ENCODE data around the gene ABCC3.

Gene ABCC3

DNA sequence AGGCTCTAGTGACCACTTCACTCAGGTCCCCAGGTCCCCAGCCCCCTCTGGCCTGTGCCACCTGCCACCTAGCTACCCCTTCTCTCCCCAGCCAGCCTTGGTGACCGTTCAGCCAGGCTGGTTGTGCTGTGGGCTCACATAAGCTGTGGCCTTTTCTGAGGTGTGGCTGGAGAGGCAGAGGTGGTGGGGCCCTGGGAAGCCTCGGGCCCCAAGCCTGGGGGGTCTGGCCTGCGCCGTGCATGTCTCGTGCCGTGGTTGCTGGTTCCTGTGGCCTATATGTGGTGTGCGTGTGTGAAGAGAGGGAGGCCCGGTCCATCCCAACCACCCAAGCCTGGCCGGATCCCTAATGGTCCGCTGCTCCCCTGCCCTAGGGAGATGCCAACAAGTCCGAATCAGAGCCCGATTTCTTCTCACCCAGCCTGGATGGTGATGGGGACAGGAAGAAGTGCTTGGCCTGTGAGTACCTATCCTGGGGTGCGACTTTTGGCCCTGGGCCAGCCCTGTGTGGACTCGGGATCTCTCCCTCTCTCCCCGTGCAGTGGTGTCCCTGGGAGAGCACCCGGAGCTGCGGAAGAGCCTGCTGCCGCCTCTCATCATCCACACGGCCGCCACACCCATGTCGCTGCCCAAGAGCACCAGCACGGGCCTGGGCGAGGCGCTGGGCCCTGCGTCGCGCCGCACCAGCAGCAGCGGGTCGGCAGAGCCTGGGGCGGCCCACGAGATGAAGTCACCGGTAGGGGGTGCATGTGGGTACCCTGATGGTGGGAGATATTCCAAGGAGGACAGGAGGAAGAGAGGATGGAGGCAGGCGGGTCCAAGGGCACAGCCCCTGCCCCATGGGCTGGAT, 38.3 kb upstream of the ABCC3 start:
- no peak overlapping the region for H3K18ac ChIP-seq (ENCODE audit: low read depth in 1 of 2, low read length in 2 of 2)
- no peaks in the 10 kb centered on the region for H3K9me3 ChIP-seq (ENCODE audit: control insufficient read depth, low read length)
- no peaks in the 10 kb centered on the region for H3K79me1 ChIP-seq (replicated peaks; ENCODE audit: low read length, poor library complexity, severe bottlenecking)
- H3K27ac ChIP-seq (ENCODE audit: low read length, poor library complexity, severe bottlenecking): no peak overlapping the region
- H4K91ac ChIP-seq (ENCODE audit: low read length): peak overlapping the region; percentile 37
- no peak overlapping the region for H2BK5ac ChIP-seq (ENCODE audit: low read depth, low read length, poor library complexity, severe bottlenecking)
- WGBS: 57% methylated on average over 34 of the region's 34 CpGs
- no peak overlapping the region for H2BK15ac ChIP-seq (ENCODE audit: low read depth, poor library complexity, severe bottlenecking)
- H3K23ac ChIP-seq (ENCODE audit: low read length in 2 of 2): no peak overlapping the region
- H3K4me3 ChIP-seq (ENCODE audit: insufficient read depth in 1 of 2, low read depth in 1 of 2, low read length in 2 of 2): no peak overlapping the region
- no peak overlapping the region for H3K14ac ChIP-seq (ENCODE audit: low read length in 2 of 2)
- no peaks in the 10 kb centered on the region for H3K36me3 ChIP-seq (ENCODE audit: control insufficient read depth in 1 of 2, insufficient read depth in 2 of 2, low read depth in 1 of 2, low read length in 2 of 2)
- no peak overlapping the region for H3K9ac ChIP-seq (ENCODE audit: low read length)
- peak overlapping the region; percentile 62 for H4K8ac ChIP-seq (ENCODE audit: low read length)
- H3K4me2 ChIP-seq (ENCODE audit: low read length, poor library complexity, severe bottlenecking): no peak overlapping the region
- H2BK12ac ChIP-seq (ENCODE audit: low read length in 2 of 2): no peak overlapping the region
- DNase-seq: peak; percentile 39
- no peak overlapping the region for H3K4ac ChIP-seq (ENCODE audit: low read depth in 1 of 2, low read length in 2 of 2)
- no peak overlapping the region for H2AFZ ChIP-seq (ENCODE audit: low read depth, low read length)
- no peak overlapping the region for H2BK120ac ChIP-seq (ENCODE audit: low read depth, low read length)
- H3K4me1 ChIP-seq (ENCODE audit: control insufficient read depth, insufficient read depth, low read depth, low read length): peaks cover 3% of the 10 kb centered on the region
- peaks cover 0 to 28% of the 10 kb centered on the region in 2 experiments for H3K27me3 ChIP-seq (ENCODE audit: control insufficient read depth in 1 of 2, insufficient read depth in 1 of 2, low read length in 2 of 2)
- H2AK5ac ChIP-seq (ENCODE audit: low read length, severe bottlenecking): no peak overlapping the region

GRCh38 chr17:50598487-50598886, 36.2 kb upstream of the ABCC3 start:
- Histone ChIP-seq H3K9ac (ENCODE audit: low read length) (no peak overlapping the region), H3K79me1 (replicated peaks; ENCODE audit: low read length, poor library complexity, severe bottlenecking) (no peaks in the 10 kb centered on the region), H3K4me1 (ENCODE audit: control insufficient read depth, insufficient read depth, low read depth, low read length) (peaks cover 1% of the 10 kb centered on the region), H3K4me3 (ENCODE audit: insufficient read depth in 1 of 2, low read depth in 1 of 2, low read length in 2 of 2) (no peak overlapping the region), H3K27ac (ENCODE audit: low read length, poor library complexity, severe bottlenecking) (no peak overlapping the region), H2BK5ac (ENCODE audit: low read depth, low read length, poor library complexity, severe bottlenecking) (no peak overlapping the region), H2AK5ac (ENCODE audit: low read length, severe bottlenecking) (no peak overlapping the region), H3K36me3 (ENCODE audit: control insufficient read depth in 1 of 2, insufficient read depth in 2 of 2, low read depth in 1 of 2, low read length in 2 of 2) (no peaks in the 10 kb centered on the region), H2AFZ (ENCODE audit: low read depth, low read length) (no peak overlapping the region), H2BK12ac (ENCODE audit: low read length in 2 of 2) (no peak overlapping the region), H3K27me3 (ENCODE audit: control insufficient read depth in 1 of 2, insufficient read depth in 1 of 2, low read length in 2 of 2) (peaks cover 14 to 22% of the 10 kb centered on the region in 2 experiments), H3K9me3 (ENCODE audit: control insufficient read depth, low read length) (no peaks in the 10 kb centered on the region), H3K18ac (ENCODE audit: low read depth in 1 of 2, low read length in 2 of 2) (no peak overlapping the region), H3K4me2 (ENCODE audit: low read length, poor library complexity, severe bottlenecking) (no peak overlapping the region), H4K8ac (ENCODE audit: low read length) (no peak overlapping the region), H3K4ac (ENCODE audit: low read depth in 1 of 2, low read length in 2 of 2) (no peak overlapping the region), H2BK120ac (ENCODE audit: low read depth, low read length) (no peak overlapping the region), H4K91ac (ENCODE audit: low read length) (no peak overlapping the region), H3K23ac (ENCODE audit: low read length in 2 of 2) (no peak overlapping the region), H3K14ac (ENCODE audit: low read length in 2 of 2) (no peak overlapping the region), H2BK15ac (ENCODE audit: low read depth, poor library complexity, severe bottlenecking) (no peak overlapping the region)
- no peak for DNase-seq
- 84% methylated on average over 4 of the region's 5 CpGs for WGBS

- no peaks in the 10 kb centered on the region for H3K79me1 ChIP-seq (replicated peaks; ENCODE audit: low read length, poor library complexity, severe bottlenecking)
- H3K18ac ChIP-seq (ENCODE audit: low read depth in 1 of 2, low read length in 2 of 2): no peak overlapping the region
- no peak overlapping the region for H4K91ac ChIP-seq (ENCODE audit: low read length)
- no peak overlapping the region for H2BK12ac ChIP-seq (ENCODE audit: low read length in 2 of 2)
- peaks cover 3% of the 10 kb centered on the region for H3K4me1 ChIP-seq (ENCODE audit: control insufficient read depth, insufficient read depth, low read depth, low read length)
- no peak overlapping the region for H2AK5ac ChIP-seq (ENCODE audit: low read length, severe bottlenecking)
- no peak overlapping the region for H3K4me3 ChIP-seq (ENCODE audit: insufficient read depth in 1 of 2, low read depth in 1 of 2, low read length in 2 of 2)
- no peak overlapping the region for H2BK120ac ChIP-seq (ENCODE audit: low read depth, low read length)
- H3K4ac ChIP-seq (ENCODE audit: low read depth in 1 of 2, low read length in 2 of 2): no peak overlapping the region
- H3K27me3 ChIP-seq (ENCODE audit: control insufficient read depth in 1 of 2, insufficient read depth in 1 of 2, low read length in 2 of 2): peaks cover 17 to 22% of the 10 kb centered on the region in 2 experiments
- no peak overlapping the region for H2AFZ ChIP-seq (ENCODE audit: low read depth, low read length)
- no peak overlapping the region for H3K4me2 ChIP-seq (ENCODE audit: low read length, poor library complexity, severe bottlenecking)
- no peak for DNase-seq
- H2BK15ac ChIP-seq (ENCODE audit: low read depth, poor library complexity, severe bottlenecking): no peak overlapping the region
- H3K27ac ChIP-seq (ENCODE audit: low read length, poor library complexity, severe bottlenecking): no peak overlapping the region
- no peaks in the 10 kb centered on the region for H3K9me3 ChIP-seq (ENCODE audit: control insufficient read depth, low read length)
- no peak overlapping the region for H3K9ac ChIP-seq (ENCODE audit: low read length)
- no peak overlapping the region for H3K23ac ChIP-seq (ENCODE audit: low read length in 2 of 2)
- 86% methylated on average over 15 of the region's 15 CpGs for WGBS
- no peak overlapping the region for H2BK5ac ChIP-seq (ENCODE audit: low read depth, low read length, poor library complexity, severe bottlenecking)
- H4K8ac ChIP-seq (ENCODE audit: low read length): no peak overlapping the region
- H3K36me3 ChIP-seq (ENCODE audit: control insufficient read depth in 1 of 2, insufficient read depth in 2 of 2, low read depth in 1 of 2, low read length in 2 of 2): no peaks in the 10 kb centered on the region
- no peak overlapping the region for H3K14ac ChIP-seq (ENCODE audit: low read length in 2 of 2)
Measured at GRCh38 chr17:50599606-50600005, 35.1 kb upstream of the ABCC3 start.

DNA sequence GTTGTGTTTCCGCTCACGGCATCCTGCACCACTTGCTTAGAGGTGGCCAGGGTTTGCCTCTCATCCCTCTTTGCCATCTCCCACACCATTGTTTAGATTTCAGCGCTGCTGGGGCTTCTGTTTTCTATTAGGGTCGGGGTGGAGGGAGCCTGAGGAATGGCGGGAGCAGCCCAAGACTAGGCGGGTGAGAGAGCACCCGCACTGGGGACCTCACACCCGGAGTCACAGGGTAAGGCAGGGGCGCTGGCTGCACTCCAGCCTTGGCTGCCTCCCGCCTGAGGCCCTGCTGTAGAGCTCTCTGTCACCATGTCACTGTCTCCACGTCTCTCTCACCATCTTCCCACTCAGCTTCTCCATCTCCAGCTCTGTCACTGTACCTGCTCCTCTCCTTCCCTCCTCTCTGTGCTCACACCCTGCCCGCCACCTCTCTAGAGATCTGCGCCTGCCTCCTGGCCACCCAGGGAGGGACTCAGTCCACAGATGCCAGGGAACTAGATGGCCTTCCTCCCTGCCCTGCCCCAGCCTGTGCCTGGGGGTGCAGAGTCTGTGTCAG, 32.8 kb upstream of the ABCC3 start:
- H3K9ac ChIP-seq (ENCODE audit: low read length): no peak overlapping the region
- H2BK5ac ChIP-seq (ENCODE audit: low read depth, low read length, poor library complexity, severe bottlenecking): no peak overlapping the region
- no peak overlapping the region for H3K4me2 ChIP-seq (ENCODE audit: low read length, poor library complexity, severe bottlenecking)
- H3K27me3 ChIP-seq (ENCODE audit: control insufficient read depth in 1 of 2, insufficient read depth in 1 of 2, low read length in 2 of 2): peaks cover 28 to 34% of the 10 kb centered on the region in 2 experiments
- no peak overlapping the region for H2AK5ac ChIP-seq (ENCODE audit: low read length, severe bottlenecking)
- no peak overlapping the region for H3K4ac ChIP-seq (ENCODE audit: low read depth in 1 of 2, low read length in 2 of 2)
- H3K4me3 ChIP-seq (ENCODE audit: insufficient read depth in 1 of 2, low read depth in 1 of 2, low read length in 2 of 2): no peak overlapping the region
- H3K9me3 ChIP-seq (ENCODE audit: control insufficient read depth, low read length): no peaks in the 10 kb centered on the region
- peaks cover 3% of the 10 kb centered on the region for H3K4me1 ChIP-seq (ENCODE audit: control insufficient read depth, insufficient read depth, low read depth, low read length)
- no peaks in the 10 kb centered on the region for H3K79me1 ChIP-seq (replicated peaks; ENCODE audit: low read length, poor library complexity, severe bottlenecking)
- H4K8ac ChIP-seq (ENCODE audit: low read length): no peak overlapping the region
- no peak overlapping the region for H2AFZ ChIP-seq (ENCODE audit: low read depth, low read length)
- no peak overlapping the region for H4K91ac ChIP-seq (ENCODE audit: low read length)
- WGBS: 84% methylated on average over 13 of the region's 13 CpGs
- H2BK12ac ChIP-seq (ENCODE audit: low read length in 2 of 2): no peak overlapping the region
- H3K14ac ChIP-seq (ENCODE audit: low read length in 2 of 2): no peak overlapping the region
- no peak overlapping the region for H2BK15ac ChIP-seq (ENCODE audit: low read depth, poor library complexity, severe bottlenecking)
- no peak overlapping the region for H3K18ac ChIP-seq (ENCODE audit: low read depth in 1 of 2, low read length in 2 of 2)
- H2BK120ac ChIP-seq (ENCODE audit: low read depth, low read length): no peak overlapping the region
- no peak overlapping the region for H3K23ac ChIP-seq (ENCODE audit: low read length in 2 of 2)
- H3K27ac ChIP-seq (ENCODE audit: low read length, poor library complexity, severe bottlenecking): no peak overlapping the region
- DNase-seq: no peak
- no peaks in the 10 kb centered on the region for H3K36me3 ChIP-seq (ENCODE audit: control insufficient read depth in 1 of 2, insufficient read depth in 2 of 2, low read depth in 1 of 2, low read length in 2 of 2)
